ENCODE results near the gene PFDN5.

GRCh38 chr12:53279283-53279869, 16.0 kb upstream of the PFDN5 start:
- TF ChIP-seq CTCF (IDR thresholded peaks at IDR 0.05; ENCODE audit: low read length): no peak
- no peak for TF ChIP-seq EZH2 (IDR thresholded peaks at IDR 0.05; ENCODE audit: borderline replicate concordance, low read length)

Measured in OCI-LY1 (cell line).